Activated CD4-positive, CD25-positive, alpha-beta regulatory T cell (primary cell): ENCODE results near the gene RYR2.

ENCODE experiments used
- DNase-seq, 4 experiments: peaks; one replicate each; lab custom pipeline; 2025; lab: John Stamatoyannopoulos, UW

Gene RYR2

DNA sequence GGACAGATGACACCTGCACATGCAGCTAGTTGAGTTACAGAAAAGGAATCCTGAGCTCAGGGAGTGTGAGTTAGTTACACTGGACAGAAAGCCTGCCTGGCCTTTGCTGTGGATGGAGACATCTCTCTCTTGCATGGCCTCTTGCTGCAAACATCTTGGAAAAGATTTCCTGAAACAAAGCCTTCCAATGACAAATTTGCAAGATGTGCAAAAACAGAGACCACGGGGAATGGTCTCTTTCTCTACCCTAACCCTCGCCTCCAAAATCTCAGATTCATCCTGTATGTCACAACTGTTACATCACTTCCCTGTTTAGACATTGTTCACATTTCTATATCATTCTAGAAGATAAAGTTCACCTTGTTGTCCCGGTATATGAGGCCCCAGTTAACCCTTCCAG, 415.6 kb downstream of the RYR2 start:
- no peak for DNase-seq

DNA sequence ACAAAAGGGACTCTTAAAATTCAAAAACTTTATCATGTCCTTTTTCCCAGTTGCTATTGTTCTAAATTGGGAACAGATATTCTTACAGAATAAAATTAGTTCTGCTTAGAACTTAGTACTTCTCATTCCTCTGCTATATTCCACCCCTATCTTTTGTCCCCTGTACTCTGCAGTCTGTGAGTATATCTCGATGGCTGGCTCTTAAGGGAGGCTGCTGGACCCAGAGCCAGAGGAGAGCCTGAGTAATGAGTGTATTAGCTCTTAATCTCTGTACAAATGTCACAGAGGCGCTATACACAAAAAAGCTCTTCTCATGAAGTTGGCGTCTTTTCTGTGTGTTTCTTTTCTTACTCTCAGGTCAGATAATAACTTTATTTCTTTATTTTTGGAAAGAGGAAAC, 425.3 kb downstream of the RYR2 start:
- no peak for DNase-seq

DNA sequence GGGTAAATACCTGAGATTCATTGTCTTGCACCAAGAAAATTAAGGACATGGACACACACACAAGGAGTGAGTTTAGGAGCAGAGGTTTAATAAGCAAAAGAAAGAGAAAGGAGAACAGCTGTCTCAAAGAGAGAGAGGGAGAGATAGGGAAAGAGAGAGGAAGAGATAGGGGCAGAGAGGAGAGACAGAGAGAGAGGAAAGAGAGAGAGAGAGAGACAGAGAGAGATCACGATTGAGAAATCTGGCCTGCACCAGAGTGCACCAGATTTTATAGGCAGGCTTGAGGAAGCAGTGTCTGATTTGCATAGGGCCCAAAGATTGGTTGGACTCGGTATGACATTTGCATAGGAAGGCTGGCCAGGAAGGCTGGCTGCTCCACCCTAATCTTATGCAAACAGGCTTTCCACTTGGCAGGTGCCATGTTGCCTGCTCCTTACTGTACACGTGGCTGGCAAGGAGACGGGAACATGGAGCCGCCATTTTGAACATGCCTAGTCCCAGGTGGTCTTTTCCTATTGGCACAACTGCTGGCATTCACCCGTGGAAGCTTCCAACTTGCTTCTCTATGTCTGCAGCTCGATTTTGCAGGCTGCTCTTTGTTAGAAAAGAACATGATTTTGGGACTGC, 428.8 kb downstream of the RYR2 start:
- DNase-seq = no peak

DNA sequence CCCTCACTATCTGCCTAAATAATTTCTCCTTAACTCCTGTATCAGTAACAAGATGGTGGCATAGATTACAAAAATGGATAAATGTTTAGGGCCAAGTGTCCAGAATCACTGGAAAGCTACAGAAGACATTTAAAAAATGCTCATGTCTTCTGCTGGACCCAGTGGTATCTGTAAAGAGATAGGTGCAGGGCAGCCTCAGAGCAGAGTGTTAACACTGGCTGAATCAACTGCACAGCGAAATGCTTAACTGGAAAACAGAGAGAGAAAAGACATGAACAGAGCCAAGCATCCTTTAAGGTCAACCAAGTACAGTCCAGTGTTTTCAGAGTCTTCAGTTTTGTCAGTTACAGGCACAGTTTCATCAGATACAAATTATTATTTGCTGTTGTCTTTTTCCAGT, 429.4 kb downstream of the RYR2 start:
- no peak for DNase-seq

DNA sequence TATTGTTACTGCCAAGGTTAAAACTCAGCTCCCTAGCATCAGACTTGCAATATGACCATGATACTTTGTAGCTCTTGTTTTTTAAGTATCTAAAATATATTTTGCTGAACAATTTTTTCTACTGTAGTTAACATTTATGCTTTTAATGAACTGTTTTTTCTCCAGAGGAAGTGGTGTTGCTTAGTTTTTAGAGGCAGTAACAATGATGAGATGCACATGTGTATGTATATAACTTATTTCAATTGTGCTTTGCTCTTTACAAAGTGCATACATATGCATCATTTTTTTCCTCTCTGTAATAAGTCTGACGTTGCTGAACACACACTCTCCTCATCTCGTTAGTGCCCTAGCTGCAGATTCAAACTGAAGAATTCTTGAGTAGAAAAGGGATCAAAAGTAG, 430.0 kb downstream of the RYR2 start:
- DNase-seq = no peak

DNA sequence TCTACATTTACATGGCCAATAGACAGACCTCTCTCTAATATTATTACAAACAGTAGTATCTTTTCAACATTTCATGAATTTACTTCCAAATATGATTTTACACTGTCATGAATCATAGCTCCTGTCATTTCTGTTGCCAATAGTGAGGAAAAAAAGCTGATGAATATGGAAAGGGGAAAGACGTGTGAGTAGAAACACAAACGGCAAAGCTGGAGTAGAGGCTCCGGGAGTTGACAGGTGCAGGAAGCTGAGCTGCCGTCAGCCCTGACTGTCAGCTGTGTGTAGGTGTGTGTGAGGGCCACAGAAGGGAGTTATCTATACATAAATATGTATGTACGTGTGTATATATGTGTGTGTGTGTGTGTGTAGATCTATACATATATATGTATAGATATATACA, 431.9 kb downstream of the RYR2 start:
- DNase-seq = no peak

DNA sequence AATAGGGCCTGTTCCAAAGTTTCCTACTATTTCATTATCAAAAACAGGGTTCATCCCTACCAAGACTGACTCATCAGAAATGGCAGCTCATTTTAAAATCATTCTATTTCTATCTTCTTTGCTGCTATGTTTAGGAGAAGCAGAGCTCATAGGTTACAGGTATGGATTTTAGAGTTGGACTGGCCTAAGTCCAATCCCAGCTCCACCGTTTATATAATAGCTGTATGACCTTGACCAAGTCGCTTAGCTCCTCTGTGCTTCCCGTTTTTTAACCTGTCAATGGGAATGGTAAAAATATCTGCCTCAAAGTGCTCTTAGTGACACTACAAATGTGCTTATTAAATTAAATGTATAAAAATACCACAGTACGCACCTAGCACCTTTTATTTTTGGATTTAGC, 436.1 kb downstream of the RYR2 start:
- DNase-seq = no peak

DNA sequence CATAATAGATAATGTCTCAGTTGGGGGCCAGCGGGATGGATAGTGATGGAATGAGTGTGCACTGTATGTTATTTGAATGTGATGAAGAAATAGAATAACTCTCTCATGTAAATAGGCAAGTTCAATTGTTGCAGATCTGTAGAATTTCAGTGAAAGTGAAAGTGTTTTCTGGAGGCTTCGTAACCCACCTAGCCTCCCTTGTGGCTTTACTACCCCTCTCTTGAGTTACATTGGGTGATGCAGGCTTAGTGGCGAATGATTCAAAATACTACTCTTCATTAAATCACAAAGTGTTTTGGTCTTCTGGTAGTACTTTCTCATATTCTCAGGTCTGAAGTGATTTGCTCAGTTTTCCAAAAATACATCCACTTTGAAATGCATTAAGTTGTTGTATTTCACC, 436.9 kb downstream of the RYR2 start:
- DNase-seq = no peak

DNA sequence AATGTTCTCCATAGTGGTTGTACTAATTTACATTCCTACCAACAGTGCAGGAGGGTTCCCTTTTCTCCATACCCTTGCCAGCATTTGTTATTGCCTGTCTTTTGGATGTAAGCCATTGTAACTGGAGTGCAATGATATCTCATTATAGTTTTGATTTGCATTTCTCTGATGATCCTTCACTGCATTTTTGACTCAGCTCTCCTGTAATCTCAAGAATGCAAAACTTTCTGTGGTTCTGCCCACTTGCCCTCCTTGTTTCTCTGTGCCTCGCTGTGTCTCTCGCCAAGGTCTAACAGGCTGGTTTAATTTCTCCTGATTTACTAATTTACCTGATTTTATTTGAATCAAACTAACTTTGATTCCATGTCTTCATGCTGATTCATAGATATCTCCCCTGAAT, 440.8 kb downstream of the RYR2 start:
- no peak for DNase-seq

DNA sequence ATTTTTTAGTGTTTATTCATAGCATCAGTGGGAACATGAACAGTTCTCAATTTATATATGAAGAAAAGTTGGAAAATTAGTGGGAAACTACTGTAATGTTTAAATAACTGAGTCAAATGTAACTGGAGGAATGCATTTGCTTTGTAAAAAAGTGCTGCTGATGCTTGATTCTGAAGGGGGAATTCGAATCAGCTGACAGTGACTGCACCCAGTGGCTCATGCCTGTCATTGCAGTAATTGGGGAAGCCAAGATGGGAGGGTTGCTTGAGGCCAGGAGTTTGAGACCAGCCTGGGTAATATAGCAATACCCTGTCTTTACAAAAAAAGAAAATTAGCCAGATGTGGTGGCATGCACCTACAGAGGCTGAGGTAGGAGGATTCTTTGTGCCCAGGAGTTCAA, 450.4 kb downstream of the RYR2 start:
- no peak for DNase-seq

DNA sequence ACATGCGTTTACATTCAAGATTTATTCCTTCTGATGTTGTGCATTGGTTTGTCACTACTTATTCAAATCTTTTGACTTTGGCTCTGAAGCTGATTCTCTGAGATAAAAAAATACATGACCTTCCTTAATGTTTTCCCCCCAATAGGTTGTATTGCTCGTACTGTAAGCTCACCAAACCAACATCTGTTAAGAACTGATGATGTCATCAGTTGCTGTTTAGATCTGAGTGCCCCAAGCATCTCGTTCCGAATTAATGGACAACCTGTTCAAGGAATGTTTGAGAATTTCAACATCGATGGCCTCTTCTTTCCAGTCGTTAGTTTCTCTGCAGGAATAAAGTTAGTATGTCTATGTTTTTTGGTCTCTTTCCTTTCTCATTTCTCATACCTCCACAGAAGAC, 458.6 kb downstream of the RYR2 start:
- no peak for DNase-seq

DNA sequence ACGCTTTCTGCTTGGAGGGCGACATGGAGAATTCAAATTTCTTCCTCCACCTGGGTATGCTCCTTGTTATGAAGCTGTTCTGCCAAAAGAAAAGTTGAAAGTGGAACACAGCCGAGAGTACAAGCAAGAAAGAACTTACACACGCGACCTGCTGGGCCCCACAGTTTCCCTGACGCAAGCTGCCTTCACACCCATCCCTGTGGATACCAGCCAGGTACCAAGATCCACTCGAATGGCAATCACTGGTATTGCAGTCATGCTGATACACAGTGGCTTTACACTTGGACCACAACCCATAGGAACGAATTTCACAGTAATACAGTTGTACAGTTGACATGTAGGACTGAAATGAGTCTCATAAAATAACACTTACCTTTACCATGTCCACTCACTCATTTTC, 461.3 kb downstream of the RYR2 start:
- no peak for DNase-seq

DNA sequence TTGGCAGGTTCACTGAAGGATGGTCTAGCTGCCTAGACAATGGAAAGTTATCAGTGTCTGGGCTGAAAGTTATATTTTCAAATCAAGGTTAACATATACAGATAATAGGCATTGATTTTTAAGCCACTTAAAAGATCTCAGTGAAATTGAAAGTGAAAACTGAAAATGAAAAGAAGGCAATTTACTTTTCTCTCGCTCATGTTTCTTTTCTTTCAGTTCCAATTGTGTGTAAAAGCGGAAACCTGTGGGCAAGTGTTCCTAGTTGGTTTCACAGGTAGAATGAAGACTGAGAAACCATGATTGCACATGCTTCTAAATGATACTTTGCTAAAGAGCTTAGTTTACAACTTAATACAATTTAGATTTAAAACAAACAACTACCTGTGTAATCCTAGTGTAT, 465.0 kb downstream of the RYR2 start:
- DNase-seq = no peak

DNA sequence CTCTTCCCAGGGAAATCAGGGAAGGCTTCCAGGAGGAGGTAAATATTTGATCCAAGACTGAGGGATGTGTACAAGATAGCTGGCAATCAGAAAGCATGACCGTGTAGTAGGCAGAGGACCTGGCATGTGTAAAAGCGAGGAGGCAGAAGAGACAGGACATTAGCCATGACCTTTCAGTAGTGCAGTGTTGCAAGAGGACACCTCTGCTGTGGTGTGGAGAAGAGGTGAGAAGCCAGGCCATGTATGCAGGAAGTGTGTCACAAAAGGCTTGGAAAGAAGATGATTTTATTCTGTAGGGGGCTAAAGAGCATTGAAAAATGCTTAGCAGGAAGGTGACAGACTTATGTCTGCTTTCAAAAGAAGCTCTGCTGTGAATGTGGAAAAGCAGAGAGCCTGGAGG, 467.8 kb downstream of the RYR2 start:
- no peak for DNase-seq

DNA sequence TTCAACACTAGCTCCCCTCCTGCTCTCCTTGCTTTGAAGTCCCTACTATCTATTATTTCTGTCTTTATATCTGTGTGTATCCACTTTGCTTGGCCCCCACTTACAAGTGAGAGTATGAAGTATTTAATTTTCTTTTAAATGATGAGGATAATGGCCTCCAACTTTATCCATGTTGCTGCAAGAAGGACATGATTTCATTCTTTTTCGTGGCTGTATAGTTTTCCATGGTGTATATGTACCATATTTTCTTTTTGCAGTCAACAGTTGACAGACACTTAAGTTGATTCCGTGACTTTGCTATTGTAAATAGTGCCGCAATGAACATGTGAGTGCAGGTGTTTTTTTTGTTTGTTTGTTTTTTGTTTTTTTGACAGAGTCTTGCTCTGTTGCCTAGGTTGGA, 483.1 kb downstream of the RYR2 start:
- no peak for DNase-seq

DNA sequence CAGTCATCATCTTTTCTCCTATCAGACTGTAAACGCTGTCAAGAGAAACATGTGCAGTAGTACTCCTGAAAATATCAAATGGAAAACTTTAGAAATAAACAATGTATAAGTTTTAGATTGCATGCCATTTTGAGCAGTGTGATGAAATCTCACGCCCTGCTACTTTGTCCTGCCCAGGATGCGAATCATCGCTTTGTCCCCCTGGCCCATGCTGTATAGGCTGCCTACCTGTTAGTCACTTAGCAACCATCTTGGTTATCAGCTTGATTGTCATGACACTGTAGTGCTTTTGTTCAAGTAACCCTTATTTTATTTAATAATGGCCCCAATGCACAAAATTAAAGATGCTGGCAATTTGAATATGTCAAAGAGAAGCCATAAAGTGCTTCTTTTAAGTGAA, 485.8 kb downstream of the RYR2 start:
- no peak for DNase-seq

DNA sequence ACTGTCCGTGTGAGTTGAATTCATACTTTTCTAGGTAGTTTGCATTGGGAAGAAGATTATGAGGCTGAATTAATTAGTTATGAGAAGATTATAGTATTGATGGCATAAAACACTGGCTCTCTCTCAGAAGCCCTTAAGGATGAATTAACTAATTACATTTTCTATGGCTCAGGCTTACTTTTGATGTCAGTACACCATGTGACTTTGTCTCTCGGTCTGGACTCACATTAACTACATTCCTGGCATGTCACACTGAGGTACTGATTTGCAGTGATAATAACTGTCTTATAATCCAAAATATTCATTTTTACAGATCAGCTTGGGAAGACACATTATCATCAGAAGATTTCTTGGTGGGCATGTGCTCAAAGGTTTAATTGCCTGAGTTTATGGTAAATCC, 486.6 kb downstream of the RYR2 start:
- DNase-seq = no peak

DNA sequence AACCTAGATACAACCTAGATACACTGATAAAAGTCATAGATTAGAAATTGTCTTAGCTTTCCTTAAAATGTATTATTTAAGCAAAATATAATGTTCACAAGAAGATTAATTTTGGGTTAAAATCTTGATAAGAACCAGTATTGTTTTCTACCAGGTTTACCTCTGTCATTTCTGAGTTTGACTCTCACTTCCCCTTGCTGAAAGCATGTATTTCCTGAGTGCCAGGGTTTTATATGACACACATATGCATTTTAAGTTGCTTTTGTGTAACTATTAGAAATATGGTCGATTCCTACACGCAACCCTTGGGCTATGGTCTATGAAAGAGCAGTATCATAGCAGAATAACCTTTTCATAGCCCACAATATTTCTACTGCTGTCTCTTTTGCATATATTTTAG, 497.1 kb downstream of the RYR2 start:
- no peak for DNase-seq

DNA sequence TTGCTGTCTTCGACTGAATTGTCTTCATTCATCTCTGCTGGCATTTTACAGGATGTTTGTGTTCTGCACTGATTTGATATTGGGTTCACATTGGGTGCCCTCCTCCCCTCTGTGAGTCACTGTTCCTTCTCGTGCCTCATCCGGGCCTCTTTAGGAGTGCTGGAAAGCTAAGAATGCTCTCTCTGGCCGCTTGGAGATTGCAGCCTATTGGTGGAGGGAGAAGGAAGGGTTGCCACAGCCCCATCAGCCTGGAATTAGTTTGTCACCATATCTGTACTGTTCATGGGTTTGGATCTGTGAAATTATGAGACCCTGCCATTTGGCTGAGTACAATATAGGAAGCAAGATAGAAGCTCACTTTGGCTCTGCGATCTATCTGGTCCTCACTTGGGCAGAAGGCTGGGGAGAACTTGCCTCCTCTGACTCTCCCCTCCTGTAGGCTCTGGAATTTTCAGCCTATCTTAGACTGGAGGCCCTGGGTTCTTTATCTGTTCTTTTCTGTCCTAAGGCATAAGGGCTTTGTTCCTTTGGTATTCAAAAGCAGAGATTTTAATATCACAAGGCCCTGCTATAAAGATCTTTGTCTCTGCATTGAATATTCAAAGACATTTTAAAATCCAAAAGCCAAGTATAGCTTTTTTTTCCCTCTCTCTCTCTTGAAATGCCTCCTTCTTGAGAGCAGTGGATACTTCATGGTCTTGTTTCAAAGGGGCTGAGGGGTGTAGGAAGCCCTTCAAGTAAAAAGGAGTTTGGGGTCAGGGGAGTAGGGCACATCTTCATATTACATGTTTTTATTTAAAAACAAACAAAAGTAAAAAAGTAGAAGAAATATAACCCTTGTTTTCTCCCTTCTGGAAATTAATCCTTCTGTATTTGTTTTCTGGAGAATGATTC, 500.8 kb downstream of the RYR2 start:
- DNase-seq = no peak

DNA sequence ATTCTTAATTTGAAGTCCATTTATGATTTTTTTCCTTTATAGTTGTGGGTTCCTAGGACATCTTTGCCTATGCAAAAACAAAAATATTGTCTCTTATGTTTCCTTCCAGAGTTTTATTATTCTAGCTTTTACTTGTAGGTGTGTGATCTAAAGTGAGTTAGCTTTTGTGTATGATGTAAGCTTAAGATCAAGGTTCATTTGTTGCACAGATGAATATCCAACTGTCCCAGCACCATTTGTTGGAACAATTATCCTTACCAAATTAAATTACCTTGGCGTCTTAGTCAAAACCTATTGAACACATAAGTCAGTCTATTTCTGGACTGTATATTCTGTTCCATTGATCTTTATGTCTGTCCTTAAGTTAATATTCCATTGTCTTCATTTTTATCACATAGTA, 511.1 kb downstream of the RYR2 start:
- DNase-seq = no peak

DNA sequence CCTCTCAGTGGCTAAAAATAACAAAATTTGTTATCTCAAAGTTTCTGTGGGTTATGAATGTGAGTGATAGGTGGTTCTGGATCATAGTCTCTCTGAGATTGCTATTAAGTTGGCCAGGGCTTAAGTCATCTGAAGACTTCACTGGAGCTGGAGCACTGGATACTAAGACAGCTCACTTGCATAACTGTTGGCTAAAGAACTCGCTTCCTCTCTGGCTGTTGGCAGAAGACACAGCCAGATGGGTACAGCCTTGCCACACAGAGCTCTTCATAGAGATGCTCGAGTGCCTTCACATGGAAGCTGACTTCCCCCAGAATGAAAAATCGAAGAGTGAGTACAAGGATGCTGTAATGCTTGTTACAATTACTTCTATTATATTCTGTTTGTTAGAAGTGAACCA, 514.9 kb downstream of the RYR2 start:
- no peak for DNase-seq

DNA sequence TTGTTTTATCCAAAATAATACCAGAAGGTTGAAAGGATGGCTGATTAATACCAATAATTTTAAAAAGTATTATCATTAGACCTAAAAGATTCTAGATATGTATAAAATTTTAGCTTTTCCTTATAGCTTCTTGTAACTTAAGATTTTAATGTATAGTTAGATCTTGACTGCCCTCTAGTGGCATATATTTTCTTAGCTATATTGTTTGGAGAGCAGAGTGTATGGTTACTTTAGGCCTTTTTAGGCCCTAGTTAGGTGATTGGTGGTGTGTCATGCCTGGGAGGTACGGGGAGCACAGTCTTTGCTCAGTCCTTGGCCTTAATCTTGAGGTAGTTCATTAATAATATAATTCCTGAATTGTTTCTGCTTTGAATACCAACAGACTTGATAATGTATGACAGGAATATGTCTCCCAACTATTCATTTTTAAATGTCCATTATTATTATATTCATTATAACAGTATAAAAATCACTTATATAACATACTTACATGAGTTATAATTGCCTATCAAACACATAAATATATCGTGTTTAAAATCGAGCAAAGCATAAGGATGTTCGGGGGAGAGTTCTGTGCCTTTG, 520.3 kb downstream of the RYR2 start:
- DNase-seq = no peak

DNA sequence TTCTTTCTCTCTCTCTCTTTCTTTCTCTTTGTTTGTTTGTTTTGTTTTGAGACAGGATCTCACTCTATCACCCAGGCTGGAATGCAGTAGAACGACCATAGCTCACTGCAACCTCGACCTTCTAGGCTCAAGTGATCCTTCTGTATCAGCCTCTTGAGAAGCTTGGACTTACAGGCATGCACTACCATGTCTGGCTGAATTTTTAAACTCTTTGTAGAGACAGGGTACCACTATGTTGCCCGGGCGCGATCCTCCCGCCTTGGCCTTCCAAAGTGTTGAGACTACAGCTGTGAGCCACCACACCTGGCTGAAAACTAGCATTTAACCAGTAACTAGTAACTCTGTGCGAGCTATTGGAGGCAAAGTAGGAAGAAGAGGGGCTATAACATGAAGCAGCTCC, 523.3 kb downstream of the RYR2 start:
- no peak for DNase-seq

DNA sequence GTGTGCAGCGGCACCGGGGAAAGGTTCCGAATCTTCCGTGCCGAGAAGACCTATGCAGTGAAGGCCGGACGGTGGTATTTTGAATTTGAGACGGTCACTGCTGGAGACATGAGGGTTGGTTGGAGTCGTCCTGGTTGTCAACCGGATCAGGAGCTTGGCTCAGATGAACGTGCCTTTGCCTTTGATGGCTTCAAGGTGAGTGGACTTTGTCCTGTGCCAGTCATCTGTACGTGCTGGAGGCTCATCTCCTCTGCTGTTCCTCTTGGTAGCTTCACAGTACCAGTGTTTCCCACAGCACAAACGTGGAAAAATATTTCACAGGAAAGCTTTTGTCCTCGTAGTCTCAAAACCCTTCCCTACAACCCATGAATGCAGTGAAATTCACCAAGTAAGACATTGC, 524.6 kb downstream of the RYR2 start:
- no peak for DNase-seq
